ENCODE data around the gene PRKAG2.
"Not testable (repeated sequence)": the region's sequence is repeated elsewhere in the genome, so short reads cannot be mapped to it uniquely, and the experiment has no call there.

PRKAG2 gene

GRCh38 chr7:151834271-151835035, 42.5 kb downstream of the PRKAG2 start:
- DNase-seq (ENCODE audit: low spot score) = no peak

- DNase-seq (ENCODE audit: low spot score) = no peak
These were observed 43.2 kb downstream of the PRKAG2 start for GRCh38 chr7:151833691-151834090.

- DNase-seq (ENCODE audit: low spot score) = no peak
These were observed 43.7 kb downstream of the PRKAG2 start for GRCh38 chr7:151833213-151833651.

GRCh38 chr7:151832656-151833055, 44.3 kb downstream of the PRKAG2 start:
- DNase-seq (ENCODE audit: low spot score) = no peak

GRCh38 chr7:151832138-151832537, 44.8 kb downstream of the PRKAG2 start:
- no peak for DNase-seq (ENCODE audit: low spot score)

- no peak for DNase-seq (ENCODE audit: low spot score)
These were observed 45.3 kb downstream of the PRKAG2 start for GRCh38 chr7:151831606-151832005.

GRCh38 chr7:151830121-151830830, 46.6 kb downstream of the PRKAG2 start:
- DNase-seq (ENCODE audit: low spot score) = no peak

- no peak for DNase-seq (ENCODE audit: low spot score)
These were observed 47.2 kb downstream of the PRKAG2 start for GRCh38 chr7:151829707-151830106.

GRCh38 chr7:151827620-151828019, 49.3 kb downstream of the PRKAG2 start:
- DNase-seq (ENCODE audit: low spot score) = no peak

- DNase-seq (ENCODE audit: low spot score) = not testable (repeated sequence)
These were observed 50.6 kb downstream of the PRKAG2 start for GRCh38 chr7:151826316-151826715.

- DNase-seq (ENCODE audit: low spot score) = no peak
These were observed 51.2 kb downstream of the PRKAG2 start for GRCh38 chr7:151825721-151826120.

- no peak for DNase-seq (ENCODE audit: low spot score)
These were observed 52.5 kb downstream of the PRKAG2 start for GRCh38 chr7:151824373-151824933.

GRCh38 chr7:151823566-151824372, 53.1 kb downstream of the PRKAG2 start:
- no peak for DNase-seq (ENCODE audit: low spot score)

- DNase-seq (ENCODE audit: low spot score) = no peak
These were observed 54.3 kb downstream of the PRKAG2 start for GRCh38 chr7:151822541-151823181.

GRCh38 chr7:151821806-151822540, 54.9 kb downstream of the PRKAG2 start:
- DNase-seq (ENCODE audit: low spot score) = no peak

GRCh38 chr7:151821226-151821625, 55.7 kb downstream of the PRKAG2 start:
- no peak for DNase-seq (ENCODE audit: low spot score)

- DNase-seq (ENCODE audit: low spot score) = no peak
These were observed 56.3 kb downstream of the PRKAG2 start for GRCh38 chr7:151820491-151821105.

GRCh38 chr7:151819866-151820265, 57.0 kb downstream of the PRKAG2 start:
- peak; percentile 38 for DNase-seq (ENCODE audit: low spot score)

GRCh38 chr7:151818674-151819519, 58.0 kb downstream of the PRKAG2 start:
- peak; percentile 61 for DNase-seq (ENCODE audit: low spot score)
